NT2/D1 (cell line): ENCODE results near the gene EXOSC10.

Source experiments
- SUZ12 ChIP-seq: IDR thresholded peaks from 2 replicates; pipeline ENCODE4 v1.6.1; 2011; ENCODE audit not compliant: insufficient read length, insufficient read depth; ENCODE audit errors: extremely low read depth
- YY1 ChIP-seq: IDR thresholded peaks from 2 replicates; pipeline ENCODE4 v1.6.1; 2011; ENCODE audit not compliant: insufficient read length, insufficient read depth

GRCh38 chr1:11134251-11134897 lies 34.7 kb upstream of the EXOSC10 start:
- TF ChIP-seq YY1: no peak
- TF ChIP-seq SUZ12: no peak
